ENCODE results near the gene NOP56.

- TF ChIP-seq EZH2 (IDR thresholded peaks at IDR 0.05; ENCODE audit: borderline replicate concordance, low read depth, low read length, severe bottlenecking) = no peak
- TF ChIP-seq CTCF (IDR thresholded peaks at IDR 0.05; ENCODE audit: extremely low read depth in 1 of 2, insufficient read depth in 1 of 2, low read depth in 1 of 2, low read length in 2 of 2) = no peak
- TF ChIP-seq MYC (IDR thresholded peaks at IDR 0.05; ENCODE audit: low read depth, low read length) = no peak
Measured at GRCh38 chr20:2672446-2672845, 20.0 kb downstream of the NOP56 start.

All from endothelial cell of umbilical vein (primary cell).